Measurements from ENCODE around the gene DNAJC15.

The DNAJC15 gene

GRCh38 chr13:43132257-43132656 is 108.9 kb downstream of the DNAJC15 start:
- Histone ChIP-seq H3K4me3 (ENCODE audit: low read depth in 1 of 2, low read length in 2 of 2) (no peak overlapping the region), H3K27ac (ENCODE audit: low read depth, low read length) (no peak overlapping the region), H3K9me3 (ENCODE audit: low read length) (no peaks in the 10 kb centered on the region), H3K36me3 (ENCODE audit: insufficient read depth, low read length) (no peaks in the 10 kb centered on the region), H3K9ac (ENCODE audit: low read length) (no peak overlapping the region), H3K27me3 (ENCODE audit: control insufficient read depth in 1 of 2, insufficient read depth in 2 of 2, low read length in 2 of 2) (no peaks in the 10 kb centered on the region), H3K4me1 (ENCODE audit: insufficient read depth, low read length) (peaks cover 37% of the 10 kb centered on the region)

- H3K27ac ChIP-seq (ENCODE audit: low read depth, low read length): no peak overlapping the region
Observed at GRCh38 chr13:43132911-43133310, 109.5 kb downstream of the DNAJC15 start.

GRCh38 chr13:43133792-43134191 is 110.4 kb downstream of the DNAJC15 start:
- no peak overlapping the region for H3K9ac ChIP-seq (ENCODE audit: low read length)
- peaks cover 28% of the 10 kb centered on the region for H3K4me1 ChIP-seq (ENCODE audit: insufficient read depth, low read length)
- H3K9me3 ChIP-seq (ENCODE audit: low read length): no peaks in the 10 kb centered on the region
- H3K36me3 ChIP-seq (ENCODE audit: insufficient read depth, low read length): no peaks in the 10 kb centered on the region
- H3K27ac ChIP-seq (ENCODE audit: low read depth, low read length): no peak overlapping the region
- no peak overlapping the region for H3K4me3 ChIP-seq (ENCODE audit: low read depth in 1 of 2, low read length in 2 of 2)
- no peaks in the 10 kb centered on the region for H3K27me3 ChIP-seq (ENCODE audit: control insufficient read depth in 1 of 2, insufficient read depth in 2 of 2, low read length in 2 of 2)

More at GRCh38 chr13:43132911-43133310, 109.5 kb downstream of the DNAJC15 start:
- Histone ChIP-seq H3K9me3 (ENCODE audit: low read length) (no peaks in the 10 kb centered on the region), H3K27me3 (ENCODE audit: control insufficient read depth in 1 of 2, insufficient read depth in 2 of 2, low read length in 2 of 2) (no peaks in the 10 kb centered on the region), H3K36me3 (ENCODE audit: insufficient read depth, low read length) (no peaks in the 10 kb centered on the region), H3K4me1 (ENCODE audit: insufficient read depth, low read length) (peaks cover 35% of the 10 kb centered on the region), H3K9ac (ENCODE audit: low read length) (no peak overlapping the region), H3K4me3 (ENCODE audit: low read depth in 1 of 2, low read length in 2 of 2) (no peak overlapping the region)

GRCh38 chr13:43134868-43135267 is 111.5 kb downstream of the DNAJC15 start:
- Histone ChIP-seq H3K27me3 (ENCODE audit: control insufficient read depth in 1 of 2, insufficient read depth in 2 of 2, low read length in 2 of 2) (no peaks in the 10 kb centered on the region), H3K36me3 (ENCODE audit: insufficient read depth, low read length) (no peaks in the 10 kb centered on the region), H3K4me1 (ENCODE audit: insufficient read depth, low read length) (peaks cover 23% of the 10 kb centered on the region), H3K27ac (ENCODE audit: low read depth, low read length) (no peak overlapping the region), H3K9me3 (ENCODE audit: low read length) (no peaks in the 10 kb centered on the region), H3K9ac (ENCODE audit: low read length) (no peak overlapping the region), H3K4me3 (ENCODE audit: low read depth in 1 of 2, low read length in 2 of 2) (no peak overlapping the region)

- H3K9me3 ChIP-seq (ENCODE audit: low read length): no peaks in the 10 kb centered on the region
- no peak overlapping the region for H3K27ac ChIP-seq (ENCODE audit: low read depth, low read length)
- H3K4me3 ChIP-seq (ENCODE audit: low read depth in 1 of 2, low read length in 2 of 2): no peak overlapping the region
- no peaks in the 10 kb centered on the region for H3K36me3 ChIP-seq (ENCODE audit: insufficient read depth, low read length)
- peaks cover 16% of the 10 kb centered on the region for H3K4me1 ChIP-seq (ENCODE audit: insufficient read depth, low read length)
- no peaks in the 10 kb centered on the region for H3K27me3 ChIP-seq (ENCODE audit: control insufficient read depth in 1 of 2, insufficient read depth in 2 of 2, low read length in 2 of 2)
- H3K9ac ChIP-seq (ENCODE audit: low read length): no peak overlapping the region
Observed at GRCh38 chr13:43135516-43135915, 112.1 kb downstream of the DNAJC15 start.

- Histone ChIP-seq H3K9ac (ENCODE audit: low read length) (no peak overlapping the region), H3K4me3 (ENCODE audit: low read depth in 1 of 2, low read length in 2 of 2) (no peak overlapping the region), H3K27ac (ENCODE audit: low read depth, low read length) (no peak overlapping the region), H3K36me3 (ENCODE audit: insufficient read depth, low read length) (no peaks in the 10 kb centered on the region), H3K4me1 (ENCODE audit: insufficient read depth, low read length) (peaks cover 7% of the 10 kb centered on the region), H3K27me3 (ENCODE audit: control insufficient read depth in 1 of 2, insufficient read depth in 2 of 2, low read length in 2 of 2) (no peaks in the 10 kb centered on the region), H3K9me3 (ENCODE audit: low read length) (no peaks in the 10 kb centered on the region)
Observed at GRCh38 chr13:43136920-43137575, 113.7 kb downstream of the DNAJC15 start.

GRCh38 chr13:43139211-43139610 is 115.8 kb downstream of the DNAJC15 start:
- H3K9me3 ChIP-seq (ENCODE audit: low read length): no peaks in the 10 kb centered on the region
- H3K9ac ChIP-seq (ENCODE audit: low read length): no peak overlapping the region
- no peak overlapping the region for H3K4me3 ChIP-seq (ENCODE audit: low read depth in 1 of 2, low read length in 2 of 2)
- no peaks in the 10 kb centered on the region for H3K36me3 ChIP-seq (ENCODE audit: insufficient read depth, low read length)
- H3K4me1 ChIP-seq (ENCODE audit: insufficient read depth, low read length): peaks cover 7% of the 10 kb centered on the region
- H3K27ac ChIP-seq (ENCODE audit: low read depth, low read length): no peak overlapping the region
- H3K27me3 ChIP-seq (ENCODE audit: control insufficient read depth in 1 of 2, insufficient read depth in 2 of 2, low read length in 2 of 2): no peaks in the 10 kb centered on the region

- Histone ChIP-seq H3K27me3 (ENCODE audit: control insufficient read depth in 1 of 2, insufficient read depth in 2 of 2, low read length in 2 of 2) (no peaks in the 10 kb centered on the region), H3K4me3 (ENCODE audit: low read depth in 1 of 2, low read length in 2 of 2) (no peak overlapping the region), H3K36me3 (ENCODE audit: insufficient read depth, low read length) (no peaks in the 10 kb centered on the region), H3K9ac (ENCODE audit: low read length) (no peak overlapping the region), H3K9me3 (ENCODE audit: low read length) (no peaks in the 10 kb centered on the region), H3K4me1 (ENCODE audit: insufficient read depth, low read length) (peaks cover 7% of the 10 kb centered on the region), H3K27ac (ENCODE audit: low read depth, low read length) (no peak overlapping the region)
Observed at GRCh38 chr13:43139921-43140320, 116.5 kb downstream of the DNAJC15 start.

GRCh38 chr13:43140985-43141384 is 117.6 kb downstream of the DNAJC15 start:
- H3K4me1 ChIP-seq (ENCODE audit: insufficient read depth, low read length): peaks cover 7% of the 10 kb centered on the region

GRCh38 chr13:43141685-43142084 is 118.3 kb downstream of the DNAJC15 start:
- H3K27me3 ChIP-seq (ENCODE audit: control insufficient read depth in 1 of 2, insufficient read depth in 2 of 2, low read length in 2 of 2): no peaks in the 10 kb centered on the region
- H3K9me3 ChIP-seq (ENCODE audit: low read length): no peaks in the 10 kb centered on the region
- no peak overlapping the region for H3K27ac ChIP-seq (ENCODE audit: low read depth, low read length)
- peaks cover 7% of the 10 kb centered on the region for H3K4me1 ChIP-seq (ENCODE audit: insufficient read depth, low read length)
- no peak overlapping the region for H3K9ac ChIP-seq (ENCODE audit: low read length)
- no peaks in the 10 kb centered on the region for H3K36me3 ChIP-seq (ENCODE audit: insufficient read depth, low read length)
- H3K4me3 ChIP-seq (ENCODE audit: low read depth in 1 of 2, low read length in 2 of 2): no peak overlapping the region

More at GRCh38 chr13:43140985-43141384, 117.6 kb downstream of the DNAJC15 start:
- Histone ChIP-seq H3K9me3 (ENCODE audit: low read length) (no peaks in the 10 kb centered on the region), H3K36me3 (ENCODE audit: insufficient read depth, low read length) (no peaks in the 10 kb centered on the region), H3K27me3 (ENCODE audit: control insufficient read depth in 1 of 2, insufficient read depth in 2 of 2, low read length in 2 of 2) (no peaks in the 10 kb centered on the region), H3K27ac (ENCODE audit: low read depth, low read length) (no peak overlapping the region), H3K4me3 (ENCODE audit: low read depth in 1 of 2, low read length in 2 of 2) (no peak overlapping the region), H3K9ac (ENCODE audit: low read length) (no peak overlapping the region)

- no peaks in the 10 kb centered on the region for H3K27me3 ChIP-seq (ENCODE audit: control insufficient read depth in 1 of 2, insufficient read depth in 2 of 2, low read length in 2 of 2)
- no peaks in the 10 kb centered on the region for H3K36me3 ChIP-seq (ENCODE audit: insufficient read depth, low read length)
- H3K4me1 ChIP-seq (ENCODE audit: insufficient read depth, low read length): peaks cover 7% of the 10 kb centered on the region
- H3K4me3 ChIP-seq (ENCODE audit: low read depth in 1 of 2, low read length in 2 of 2): no peak overlapping the region
- H3K9ac ChIP-seq (ENCODE audit: low read length): no peak overlapping the region
- H3K9me3 ChIP-seq (ENCODE audit: low read length): no peaks in the 10 kb centered on the region
- no peak overlapping the region for H3K27ac ChIP-seq (ENCODE audit: low read depth, low read length)
Observed at GRCh38 chr13:43143591-43143990, 120.2 kb downstream of the DNAJC15 start.

GRCh38 chr13:43145534-43146196 is 122.3 kb downstream of the DNAJC15 start:
- no peak overlapping the region for H3K27ac ChIP-seq (ENCODE audit: low read depth, low read length)
- no peak overlapping the region for H3K4me3 ChIP-seq (ENCODE audit: low read depth in 1 of 2, low read length in 2 of 2)
- H3K36me3 ChIP-seq (ENCODE audit: insufficient read depth, low read length): no peaks in the 10 kb centered on the region
- no peaks in the 10 kb centered on the region for H3K9me3 ChIP-seq (ENCODE audit: low read length)
- no peaks in the 10 kb centered on the region for H3K4me1 ChIP-seq (ENCODE audit: insufficient read depth, low read length)
- no peaks in the 10 kb centered on the region for H3K27me3 ChIP-seq (ENCODE audit: control insufficient read depth in 1 of 2, insufficient read depth in 2 of 2, low read length in 2 of 2)
- no peak overlapping the region for H3K9ac ChIP-seq (ENCODE audit: low read length)
